ENCODE data around the gene GRK6. TPM values are rescaled to one million over a fixed set of nuclear protein-coding genes. Genes with fewer than 3 reads are reported as not detected.

Gene GRK6
- polyA plus RNA-seq, 1 donor from 2014 or later, result 22.6 TPM

DNA sequence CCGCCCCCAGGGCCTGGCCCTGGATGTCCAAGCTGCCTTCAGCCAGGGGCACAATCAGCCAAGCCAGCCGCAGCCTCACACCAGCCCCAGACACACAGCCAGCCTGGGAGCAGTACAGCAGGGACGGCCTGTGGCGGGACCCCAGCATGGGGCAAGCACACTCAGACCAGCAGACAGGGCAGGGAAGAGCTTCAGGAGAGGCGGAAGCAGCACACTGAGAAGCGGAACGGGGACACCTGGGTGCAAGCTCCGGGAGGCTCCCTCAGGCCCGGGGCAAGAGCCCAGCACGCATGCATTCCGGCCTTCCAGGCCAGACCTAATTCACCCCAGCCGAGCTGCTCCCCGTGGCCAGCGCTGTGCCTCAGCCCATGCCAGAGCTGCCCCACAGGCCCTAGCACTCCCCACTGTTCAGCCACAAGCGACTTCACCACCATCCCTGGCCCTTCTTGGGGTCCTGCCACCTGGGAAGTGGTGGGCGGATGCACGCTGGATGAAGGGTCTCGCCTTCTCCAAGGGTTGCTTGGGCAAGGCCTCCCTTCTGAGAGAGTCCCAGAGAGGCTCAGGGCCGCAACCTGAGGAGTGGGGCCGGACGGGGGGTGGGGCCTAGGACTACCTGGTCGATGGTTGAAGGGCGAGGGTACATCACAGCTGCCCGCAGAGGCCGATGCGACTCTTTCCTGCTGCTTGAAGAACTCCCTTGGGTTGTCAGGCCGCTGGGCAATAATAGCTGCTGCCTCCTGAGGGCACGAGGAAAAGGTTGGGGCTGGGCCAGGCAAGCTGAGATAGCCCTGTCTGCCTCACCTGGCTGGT, 33.5 kb downstream of the GRK6 start:
- no peak overlapping the region for H2AFZ ChIP-seq (ENCODE audit: low read depth, low read length)
- no peaks in the 10 kb centered on the region for H3K27me3 ChIP-seq (ENCODE audit: insufficient read depth, low read depth, low read length)
- H3K9ac ChIP-seq (ENCODE audit: low read length), result peak overlapping the region; percentile 67
- no peak overlapping the region for H3K4me3 ChIP-seq (ENCODE audit: low read length)
- peaks cover 24% of the 10 kb centered on the region for H4K20me1 ChIP-seq (ENCODE audit: insufficient read depth)
- H3K36me3 ChIP-seq (ENCODE audit: insufficient read depth, low read length), result peaks cover 9% of the 10 kb centered on the region
- H3K9me2 ChIP-seq (ENCODE audit: insufficient read depth, low read length), result no peaks in the 10 kb centered on the region
- TF ChIP-seq POLR2AphosphoS5 (IDR thresholded peaks at IDR 0.05), result no peak
- TF ChIP-seq SMC3 (conservative IDR thresholded peaks at IDR 0.05; ENCODE audit: poor library complexity), result no peak
- TF ChIP-seq MXI1 (conservative IDR thresholded peaks at IDR 0.05; ENCODE audit: poor library complexity, severe bottlenecking), result no peak
- TF ChIP-seq, protein P1, sequence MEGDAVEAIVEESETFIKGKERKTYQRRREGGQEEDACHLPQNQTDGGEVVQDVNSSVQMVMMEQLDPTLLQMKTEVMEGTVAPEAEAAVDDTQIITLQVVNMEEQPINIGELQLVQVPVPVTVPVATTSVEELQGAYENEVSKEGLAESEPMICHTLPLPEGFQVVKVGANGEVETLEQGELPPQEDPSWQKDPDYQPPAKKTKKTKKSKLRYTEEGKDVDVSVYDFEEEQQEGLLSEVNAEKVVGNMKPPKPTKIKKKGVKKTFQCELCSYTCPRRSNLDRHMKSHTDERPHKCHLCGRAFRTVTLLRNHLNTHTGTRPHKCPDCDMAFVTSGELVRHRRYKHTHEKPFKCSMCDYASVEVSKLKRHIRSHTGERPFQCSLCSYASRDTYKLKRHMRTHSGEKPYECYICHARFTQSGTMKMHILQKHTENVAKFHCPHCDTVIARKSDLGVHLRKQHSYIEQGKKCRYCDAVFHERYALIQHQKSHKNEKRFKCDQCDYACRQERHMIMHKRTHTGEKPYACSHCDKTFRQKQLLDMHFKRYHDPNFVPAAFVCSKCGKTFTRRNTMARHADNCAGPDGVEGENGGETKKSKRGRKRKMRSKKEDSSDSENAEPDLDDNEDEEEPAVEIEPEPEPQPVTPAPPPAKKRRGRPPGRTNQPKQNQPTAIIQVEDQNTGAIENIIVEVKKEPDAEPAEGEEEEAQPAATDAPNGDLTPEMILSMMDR (IDR thresholded peaks at IDR 0.05; ENCODE audit: poor library complexity, severe bottlenecking), result no peak
- TF ChIP-seq EZH2 (IDR thresholded peaks at IDR 0.05; ENCODE audit: borderline replicate concordance, insufficient read depth, low read length, poor library complexity, severe bottlenecking), result no peak
- H3K27ac ChIP-seq (ENCODE audit: low read length), result peak overlapping the region; percentile 90
- H3K4me2 ChIP-seq (ENCODE audit: low read length), result no peak overlapping the region
- H3K79me2 ChIP-seq (replicated peaks; ENCODE audit: insufficient read depth, low read length), result peaks cover 15% of the 10 kb centered on the region
- peaks cover 5% of the 10 kb centered on the region for H3F3A ChIP-seq (ENCODE audit: insufficient read depth, low read length, poor library complexity, severe bottlenecking)
- H3K9me3 ChIP-seq (ENCODE audit: low read length), result no peaks in the 10 kb centered on the region

DNA sequence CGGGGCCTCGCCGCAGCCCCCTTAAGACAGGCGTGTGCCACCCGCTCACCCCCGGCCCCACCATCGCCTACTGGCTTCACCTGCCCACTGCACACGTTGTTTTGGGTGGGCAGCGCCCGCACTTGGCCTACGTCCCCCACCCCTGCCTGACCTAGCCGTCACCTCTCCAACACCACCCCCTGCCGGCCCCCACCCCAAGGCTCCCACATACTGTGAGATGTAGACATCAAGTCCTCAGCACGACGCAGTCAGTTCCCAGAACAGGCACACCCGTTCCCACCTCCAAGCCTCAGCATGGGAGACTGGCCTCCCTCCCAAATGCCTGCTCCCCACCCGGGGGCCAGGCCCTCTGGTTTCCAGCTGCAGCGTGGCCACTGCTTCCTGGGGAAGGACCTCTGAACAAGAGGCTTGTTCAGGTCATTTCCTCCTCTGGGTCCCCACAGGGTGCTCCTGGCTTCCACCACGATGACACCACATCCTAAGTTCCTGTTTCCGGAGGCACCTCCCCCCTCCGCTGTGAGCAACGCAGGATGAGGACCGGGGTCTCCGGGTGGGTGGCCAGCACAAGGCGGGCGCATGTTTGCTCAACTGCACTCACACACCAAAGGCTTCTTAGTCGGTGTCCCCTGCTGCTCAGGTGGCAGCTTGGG, 35.7 kb downstream of the GRK6 start:
- H3F3A ChIP-seq (ENCODE audit: insufficient read depth, low read length, poor library complexity, severe bottlenecking), result peaks cover 1% of the 10 kb centered on the region
- H3K4me3 ChIP-seq (ENCODE audit: low read length), result no peak overlapping the region
- H3K27me3 ChIP-seq (ENCODE audit: insufficient read depth, low read depth, low read length), result no peaks in the 10 kb centered on the region
- H3K79me2 ChIP-seq (replicated peaks; ENCODE audit: insufficient read depth, low read length), result peaks cover 27% of the 10 kb centered on the region
- H3K9me3 ChIP-seq (ENCODE audit: low read length), result no peaks in the 10 kb centered on the region
- no peaks in the 10 kb centered on the region for H3K9me2 ChIP-seq (ENCODE audit: insufficient read depth, low read length)
- H3K36me3 ChIP-seq (ENCODE audit: insufficient read depth, low read length), result peaks cover 16% of the 10 kb centered on the region
- TF ChIP-seq EZH2 (IDR thresholded peaks at IDR 0.05; ENCODE audit: borderline replicate concordance, insufficient read depth, low read length, poor library complexity, severe bottlenecking) (no peak), POLR2AphosphoS5 (IDR thresholded peaks at IDR 0.05) (no peak), EP300 (conservative IDR thresholded peaks at IDR 0.05; ENCODE audit: poor library complexity, severe bottlenecking) (no peak), RAD21 (conservative IDR thresholded peaks at IDR 0.05) (no peak), TAF1 (IDR thresholded peaks at IDR 0.05; ENCODE audit: low read depth) (no peak), SMC3 (conservative IDR thresholded peaks at IDR 0.05; ENCODE audit: poor library complexity) (no peak), MXI1 (conservative IDR thresholded peaks at IDR 0.05; ENCODE audit: poor library complexity, severe bottlenecking) (no peak)
- TF ChIP-seq, protein P2, sequence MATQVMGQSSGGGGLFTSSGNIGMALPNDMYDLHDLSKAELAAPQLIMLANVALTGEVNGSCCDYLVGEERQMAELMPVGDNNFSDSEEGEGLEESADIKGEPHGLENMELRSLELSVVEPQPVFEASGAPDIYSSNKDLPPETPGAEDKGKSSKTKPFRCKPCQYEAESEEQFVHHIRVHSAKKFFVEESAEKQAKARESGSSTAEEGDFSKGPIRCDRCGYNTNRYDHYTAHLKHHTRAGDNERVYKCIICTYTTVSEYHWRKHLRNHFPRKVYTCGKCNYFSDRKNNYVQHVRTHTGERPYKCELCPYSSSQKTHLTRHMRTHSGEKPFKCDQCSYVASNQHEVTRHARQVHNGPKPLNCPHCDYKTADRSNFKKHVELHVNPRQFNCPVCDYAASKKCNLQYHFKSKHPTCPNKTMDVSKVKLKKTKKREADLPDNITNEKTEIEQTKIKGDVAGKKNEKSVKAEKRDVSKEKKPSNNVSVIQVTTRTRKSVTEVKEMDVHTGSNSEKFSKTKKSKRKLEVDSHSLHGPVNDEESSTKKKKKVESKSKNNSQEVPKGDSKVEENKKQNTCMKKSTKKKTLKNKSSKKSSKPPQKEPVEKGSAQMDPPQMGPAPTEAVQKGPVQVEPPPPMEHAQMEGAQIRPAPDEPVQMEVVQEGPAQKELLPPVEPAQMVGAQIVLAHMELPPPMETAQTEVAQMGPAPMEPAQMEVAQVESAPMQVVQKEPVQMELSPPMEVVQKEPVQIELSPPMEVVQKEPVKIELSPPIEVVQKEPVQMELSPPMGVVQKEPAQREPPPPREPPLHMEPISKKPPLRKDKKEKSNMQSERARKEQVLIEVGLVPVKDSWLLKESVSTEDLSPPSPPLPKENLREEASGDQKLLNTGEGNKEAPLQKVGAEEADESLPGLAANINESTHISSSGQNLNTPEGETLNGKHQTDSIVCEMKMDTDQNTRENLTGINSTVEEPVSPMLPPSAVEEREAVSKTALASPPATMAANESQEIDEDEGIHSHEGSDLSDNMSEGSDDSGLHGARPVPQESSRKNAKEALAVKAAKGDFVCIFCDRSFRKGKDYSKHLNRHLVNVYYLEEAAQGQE (IDR thresholded peaks at IDR 0.05; ENCODE audit: borderline replicate concordance), result no peak
- TF ChIP-seq, protein P1 (IDR thresholded peaks at IDR 0.05; ENCODE audit: poor library complexity, severe bottlenecking), result no peak
- H3K9ac ChIP-seq (ENCODE audit: low read length), result no peak overlapping the region
- no peak overlapping the region for H2AFZ ChIP-seq (ENCODE audit: low read depth, low read length)
- no peak overlapping the region for H3K4me2 ChIP-seq (ENCODE audit: low read length)
- H3K27ac ChIP-seq (ENCODE audit: low read length), result no peak overlapping the region
- H4K20me1 ChIP-seq (ENCODE audit: insufficient read depth), result peaks cover 17% of the 10 kb centered on the region

Measured in neural cell (in vitro differentiated cells).